GM21619 (cell line): ENCODE data around the gene MEIS3.

Experiments
- ATAC-seq: cut with Tn5 transposase; IDR thresholded peaks from one replicate; pipeline ENCODE4 v1.9.1; 2021; ENCODE audit not compliant: unreplicated experiment

Gene MEIS3

DNA sequence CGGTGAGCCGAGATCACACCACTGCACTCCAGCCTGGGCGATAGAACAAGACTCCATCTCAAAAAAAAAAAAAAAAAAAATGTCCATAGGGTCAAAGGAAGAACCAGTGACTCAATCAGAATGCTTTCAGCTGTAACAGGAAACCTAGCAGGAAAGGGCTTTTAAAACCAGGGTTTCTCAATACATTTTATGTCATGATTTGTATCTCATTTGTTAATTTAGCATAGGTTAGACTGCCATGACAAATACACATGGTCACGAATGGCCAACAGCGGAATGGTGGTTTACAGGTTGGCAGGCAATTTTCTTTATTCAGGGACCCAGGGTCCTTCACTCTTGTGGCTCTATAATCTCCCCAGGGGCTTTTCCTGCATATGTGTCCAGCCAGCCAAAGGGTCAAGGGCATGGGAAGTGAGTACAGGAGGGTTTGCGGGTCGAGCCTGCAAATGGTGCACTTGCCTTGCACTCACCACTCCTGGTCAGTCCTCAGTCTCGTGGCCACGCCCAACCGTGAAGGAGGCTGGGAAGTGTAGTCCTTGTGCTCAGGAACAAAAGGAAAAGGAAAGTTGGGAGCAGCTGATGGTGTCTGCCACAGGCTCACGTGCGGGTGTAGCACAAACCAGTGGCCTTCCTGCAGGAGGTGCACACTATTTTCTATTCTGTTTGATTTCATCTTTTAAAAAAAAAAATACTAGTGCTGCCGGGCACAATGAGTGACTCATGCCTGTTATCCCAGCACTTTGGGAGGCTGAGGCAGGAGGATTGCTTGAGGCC, 55.4 kb downstream of the MEIS3 start:
- no peak for ATAC-seq

DNA sequence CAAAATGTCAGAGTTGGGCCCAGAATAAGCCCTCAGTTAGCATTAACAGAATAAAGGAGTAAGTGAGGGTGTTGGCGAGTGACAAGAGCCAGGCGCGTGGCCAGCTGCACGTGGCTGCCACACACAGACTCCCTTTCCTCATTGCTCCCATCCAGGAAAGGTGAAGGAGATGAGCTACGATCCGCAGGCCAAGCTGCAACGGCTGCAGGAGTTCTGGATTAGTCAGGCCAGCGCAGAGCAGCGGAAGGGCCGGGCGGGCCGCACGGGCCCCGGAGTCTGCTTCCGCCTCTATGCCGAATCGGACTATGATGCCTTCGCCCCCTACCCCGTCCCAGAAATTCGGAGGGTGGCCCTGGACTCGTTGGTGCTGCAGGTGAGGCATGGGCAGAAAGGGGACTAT, 57.0 kb downstream of the MEIS3 start:
- no peak for ATAC-seq

DNA sequence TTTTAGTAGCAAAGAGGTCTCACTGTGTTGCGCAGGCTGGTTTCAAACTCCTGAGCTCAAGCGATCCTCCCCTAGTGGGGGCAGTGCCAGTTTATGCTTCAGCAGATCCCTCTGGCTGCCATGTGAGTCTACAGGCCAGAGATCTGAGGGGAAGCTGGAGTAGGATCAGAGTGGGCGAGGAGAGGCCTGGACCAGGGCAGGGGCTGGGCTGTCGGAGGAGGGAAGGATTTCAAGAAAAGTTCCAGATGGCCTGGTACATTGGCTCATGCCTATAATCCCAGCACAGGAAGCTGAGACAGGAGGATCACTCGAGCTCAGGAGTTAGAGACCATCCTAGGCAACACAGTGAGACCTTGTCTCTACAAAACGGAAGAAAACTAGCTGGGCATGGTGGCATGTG, 60.4 kb downstream of the MEIS3 start:
- no peak for ATAC-seq

DNA sequence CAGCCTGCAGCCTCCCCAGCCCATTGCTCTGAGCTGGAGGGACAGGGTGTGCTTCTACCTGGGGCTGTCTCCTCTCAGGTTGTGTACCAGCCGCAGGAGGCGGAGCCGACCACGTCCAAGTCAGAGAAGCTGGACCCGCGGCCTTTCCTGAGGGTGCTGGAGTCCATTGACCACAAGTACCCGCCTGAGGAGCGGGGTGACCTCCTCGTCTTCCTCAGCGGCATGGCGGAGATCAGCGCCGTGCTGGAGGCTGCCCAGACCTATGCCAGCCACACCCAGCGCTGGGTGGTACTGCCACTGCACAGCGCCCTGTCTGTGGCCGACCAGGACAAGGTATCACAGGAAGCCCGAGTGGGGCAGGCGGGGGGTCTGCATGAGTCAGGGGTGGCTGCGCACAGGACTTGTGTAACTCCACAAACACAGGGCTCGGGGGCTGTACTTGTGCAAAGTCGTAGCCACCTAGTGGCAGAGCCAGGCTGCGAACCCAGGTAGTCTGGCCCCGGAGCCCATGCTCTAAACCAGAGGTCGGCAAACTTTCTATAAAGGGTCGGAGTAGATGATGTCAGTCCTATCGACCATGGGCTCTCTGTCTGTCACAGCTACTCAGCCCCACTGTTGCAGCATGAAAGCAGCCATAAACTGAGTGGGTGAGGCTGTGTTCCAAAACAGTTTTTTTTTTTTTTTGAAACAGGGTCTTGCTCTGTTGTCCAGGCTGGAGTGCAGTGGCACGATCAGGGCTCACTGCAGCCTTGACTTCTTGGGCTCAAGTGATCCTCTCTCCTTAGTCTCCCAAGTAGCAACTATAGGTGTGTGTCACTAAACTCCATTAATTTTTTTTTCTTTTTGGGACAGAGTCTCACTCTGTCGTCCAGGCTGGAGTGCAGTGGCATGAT, 61.3 kb downstream of the MEIS3 start:
- ATAC-seq, result no peak

DNA sequence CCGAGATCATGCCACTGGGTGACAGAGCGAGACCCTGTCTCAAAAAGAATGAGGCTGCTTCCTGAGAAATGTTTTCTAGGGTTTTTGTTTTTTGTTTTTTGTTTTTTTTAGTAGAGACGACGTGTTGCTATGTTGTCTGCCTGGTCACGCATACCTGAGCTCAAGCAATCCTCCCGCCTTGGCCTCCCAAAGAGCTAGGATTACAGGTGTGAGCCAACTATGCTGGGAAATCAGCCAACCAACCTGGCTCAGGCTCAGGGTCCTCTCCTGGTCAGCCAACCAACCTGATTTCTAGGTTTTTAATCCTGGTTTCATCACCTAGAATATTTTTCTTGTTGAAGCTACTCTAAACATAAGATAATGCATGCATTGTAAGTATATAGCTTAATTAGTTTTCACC, 62.4 kb downstream of the MEIS3 start:
- no peak for ATAC-seq

DNA sequence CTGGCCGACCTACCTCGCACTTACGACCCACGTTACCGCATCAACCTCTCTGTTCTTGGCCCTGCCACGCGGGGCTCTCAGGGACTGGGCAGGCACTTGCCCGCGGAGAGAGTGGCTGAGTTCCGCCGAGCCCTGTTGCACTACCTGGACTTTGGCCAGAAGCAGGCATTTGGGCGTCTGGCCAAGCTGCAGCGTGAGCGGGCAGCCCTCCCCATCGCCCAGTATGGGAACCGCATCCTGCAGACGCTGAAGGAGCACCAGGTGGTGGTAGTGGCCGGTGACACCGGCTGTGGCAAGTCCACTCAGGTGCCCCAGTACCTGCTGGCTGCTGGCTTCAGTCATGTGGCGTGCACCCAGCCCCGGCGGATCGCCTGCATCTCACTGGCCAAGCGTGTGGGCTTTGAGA, 66.0 kb downstream of the MEIS3 start:
- ATAC-seq, result no peak
